ENCODE measurements around the gene HOXB3.

DNA sequence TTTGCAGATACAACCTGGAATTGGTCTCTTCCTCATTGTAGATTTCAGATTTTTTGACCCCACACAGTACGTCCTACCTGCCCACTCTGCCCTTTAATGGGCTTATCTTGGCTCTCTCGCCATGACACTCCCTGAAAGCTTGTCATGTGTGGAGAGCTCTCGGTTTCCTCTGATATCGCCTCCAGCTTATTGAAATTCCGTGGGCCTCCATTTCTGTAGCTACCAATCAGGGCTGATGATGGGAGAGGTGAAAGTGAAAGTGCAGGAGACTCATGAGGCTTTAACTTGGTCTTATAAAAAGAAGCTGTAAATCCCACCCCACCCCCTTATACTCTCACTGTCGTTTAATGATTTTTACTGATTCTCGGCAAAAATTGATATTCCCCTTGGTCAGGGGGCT is 76.9 kb downstream of the HOXB3 start:
- TF ChIP-seq, protein P1, sequence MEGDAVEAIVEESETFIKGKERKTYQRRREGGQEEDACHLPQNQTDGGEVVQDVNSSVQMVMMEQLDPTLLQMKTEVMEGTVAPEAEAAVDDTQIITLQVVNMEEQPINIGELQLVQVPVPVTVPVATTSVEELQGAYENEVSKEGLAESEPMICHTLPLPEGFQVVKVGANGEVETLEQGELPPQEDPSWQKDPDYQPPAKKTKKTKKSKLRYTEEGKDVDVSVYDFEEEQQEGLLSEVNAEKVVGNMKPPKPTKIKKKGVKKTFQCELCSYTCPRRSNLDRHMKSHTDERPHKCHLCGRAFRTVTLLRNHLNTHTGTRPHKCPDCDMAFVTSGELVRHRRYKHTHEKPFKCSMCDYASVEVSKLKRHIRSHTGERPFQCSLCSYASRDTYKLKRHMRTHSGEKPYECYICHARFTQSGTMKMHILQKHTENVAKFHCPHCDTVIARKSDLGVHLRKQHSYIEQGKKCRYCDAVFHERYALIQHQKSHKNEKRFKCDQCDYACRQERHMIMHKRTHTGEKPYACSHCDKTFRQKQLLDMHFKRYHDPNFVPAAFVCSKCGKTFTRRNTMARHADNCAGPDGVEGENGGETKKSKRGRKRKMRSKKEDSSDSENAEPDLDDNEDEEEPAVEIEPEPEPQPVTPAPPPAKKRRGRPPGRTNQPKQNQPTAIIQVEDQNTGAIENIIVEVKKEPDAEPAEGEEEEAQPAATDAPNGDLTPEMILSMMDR (IDR thresholded peaks at IDR 0.05): no peak
- TF ChIP-seq POLR2A (IDR thresholded peaks at IDR 0.05): no peak

Data from Peyer's patch (tissue), 4 donors.